ENCODE results near the gene POLR1B. TPM values are rescaled to one million over a fixed set of nuclear protein-coding genes. Genes with fewer than 3 reads are reported as not detected.

Gene POLR1B
- polyA plus RNA-seq, 1 of the 3 experiments (the other 2 are of a cell fraction): 13.4 TPM

DNA sequence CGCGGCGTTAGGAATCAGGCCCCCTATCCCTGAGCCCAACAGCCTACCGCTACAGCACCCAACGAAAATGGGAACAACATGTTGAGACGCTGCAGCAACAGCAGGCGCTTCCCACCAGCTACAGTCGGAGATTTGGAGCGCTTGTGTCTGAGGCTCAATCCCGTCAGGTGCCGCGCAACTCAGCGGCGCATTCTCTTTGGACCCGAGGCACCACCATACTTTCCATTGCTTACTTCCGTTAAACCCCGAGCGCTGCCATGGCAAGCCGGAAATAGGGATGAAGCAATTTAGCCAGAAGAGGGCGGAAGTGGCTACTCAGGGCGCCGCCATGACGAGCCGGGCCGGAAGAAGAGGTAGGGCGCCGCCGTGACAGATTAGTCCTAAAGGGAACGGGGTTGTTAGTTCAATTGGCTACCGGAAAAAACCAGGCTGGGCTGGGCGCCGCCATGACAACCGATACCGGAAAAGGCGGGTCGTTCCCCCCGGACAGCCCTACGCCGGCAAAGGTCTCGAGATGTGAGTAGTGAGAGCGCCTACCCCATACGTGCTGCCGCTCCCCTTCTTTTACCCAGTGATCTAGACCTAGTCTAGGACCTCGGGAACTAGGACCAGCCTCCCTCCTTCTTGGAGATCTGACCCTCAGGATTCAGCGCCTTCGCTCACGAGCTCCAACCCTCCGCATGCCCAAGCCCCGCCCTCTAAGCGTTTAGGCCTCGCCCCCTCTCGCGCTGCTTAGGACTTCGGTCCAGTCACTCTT lies 42.0 kb downstream of the POLR1B start, which contains the start of gene CHCHD5 (continued):
- TF ChIP-seq, protein P1, sequence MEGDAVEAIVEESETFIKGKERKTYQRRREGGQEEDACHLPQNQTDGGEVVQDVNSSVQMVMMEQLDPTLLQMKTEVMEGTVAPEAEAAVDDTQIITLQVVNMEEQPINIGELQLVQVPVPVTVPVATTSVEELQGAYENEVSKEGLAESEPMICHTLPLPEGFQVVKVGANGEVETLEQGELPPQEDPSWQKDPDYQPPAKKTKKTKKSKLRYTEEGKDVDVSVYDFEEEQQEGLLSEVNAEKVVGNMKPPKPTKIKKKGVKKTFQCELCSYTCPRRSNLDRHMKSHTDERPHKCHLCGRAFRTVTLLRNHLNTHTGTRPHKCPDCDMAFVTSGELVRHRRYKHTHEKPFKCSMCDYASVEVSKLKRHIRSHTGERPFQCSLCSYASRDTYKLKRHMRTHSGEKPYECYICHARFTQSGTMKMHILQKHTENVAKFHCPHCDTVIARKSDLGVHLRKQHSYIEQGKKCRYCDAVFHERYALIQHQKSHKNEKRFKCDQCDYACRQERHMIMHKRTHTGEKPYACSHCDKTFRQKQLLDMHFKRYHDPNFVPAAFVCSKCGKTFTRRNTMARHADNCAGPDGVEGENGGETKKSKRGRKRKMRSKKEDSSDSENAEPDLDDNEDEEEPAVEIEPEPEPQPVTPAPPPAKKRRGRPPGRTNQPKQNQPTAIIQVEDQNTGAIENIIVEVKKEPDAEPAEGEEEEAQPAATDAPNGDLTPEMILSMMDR (IDR thresholded peaks at IDR 0.05): 0 out of 2 replicates have a peak, but pooled peaks have one; percentile 6
- no peak for TF ChIP-seq TEAD4 (IDR thresholded peaks at IDR 0.05; ENCODE audit: borderline replicate concordance, insufficient read depth)

DNA sequence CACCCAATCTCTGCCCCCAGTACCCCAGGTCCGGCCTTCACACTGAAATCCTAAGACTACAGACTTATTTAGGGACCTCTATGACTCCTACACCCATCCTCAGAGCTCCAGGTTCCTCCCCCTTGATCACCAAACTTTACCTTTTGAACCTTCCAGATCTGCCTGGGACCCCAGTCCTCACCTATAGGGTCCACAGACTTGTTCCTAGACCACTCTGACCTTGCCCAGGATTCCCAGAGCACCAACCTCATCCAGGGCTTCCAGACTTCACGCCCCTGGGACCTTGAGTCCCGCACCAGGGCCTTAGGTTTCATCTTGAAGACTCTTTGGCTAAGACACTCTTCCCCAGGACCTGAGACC lies 42.6 kb downstream of the POLR1B start:
- Histone ChIP-seq H3K9me2 (no peaks in the 10 kb centered on the region), H3K27ac (ENCODE audit: low read depth in 2 of 2, low read length in 1 of 2) (peak overlapping the region; percentile 97 to 98), H3K79me2 (ENCODE audit: insufficient read depth) (peaks cover 11% of the 10 kb centered on the region), H3K9me3 (no peaks in the 10 kb centered on the region), H3F3A (replicated peaks; ENCODE audit: insufficient read depth) (peaks cover 19% of the 10 kb centered on the region), H2AFZ (ENCODE audit: low read depth) (peak overlapping the region; percentile 93), H3K27me3 (ENCODE audit: insufficient read depth) (no peaks in the 10 kb centered on the region), H4K20me1 (ENCODE audit: insufficient read depth) (no peaks in the 10 kb centered on the region), H3K4me1 (ENCODE audit: control insufficient read depth in 1 of 2, insufficient read depth in 2 of 2, low read depth in 1 of 2, low read length in 1 of 2) (peaks cover 8 to 31% of the 10 kb centered on the region in 2 experiments; a peak in 3 of 4 replicates), H3K4me2 (peak overlapping the region; percentile 89), H3K9ac (peak overlapping the region; percentile 90), H3K36me3 (replicated peaks in 1 of 2; ENCODE audit: control insufficient read depth in 1 of 2, insufficient read depth in 2 of 2, low read length in 1 of 2) (peaks cover 10 to 18% of the 10 kb centered on the region in 2 experiments), H3K4me3 (ENCODE audit: low read depth in 2 of 2, low read length in 1 of 2) (peak overlapping the region; percentile 78 to 83)
- ChIA-PET POLR2A (interaction anchor here (0.6 to 1.4 kb wide), 4 partner anchors 15 to 530 kb away, joined by 3 to 5 read pairs (median 3); partner anchors contain the start of gene TMEM87B), CTCF (interaction anchor here (1.0 to 3.7 kb wide), 4 partner anchors 15 to 463 kb away, joined by 5 to 28 read pairs (median 12); no protein-coding TSS in a partner anchor)
- 60% methylated on average over 3 of the region's 3 CpGs for WGBS (ENCODE audit: low lambda C conversion rate)
- peak; percentile 17; the same call in 1 of the 2 replicates for TF ChIP-seq POLR2AphosphoS5 (IDR thresholded peaks at IDR 0.05; ENCODE audit: low read depth, low read length)
- no peak for TF ChIP-seq ELF1 (IDR thresholded peaks at IDR 0.05)
- TF ChIP-seq RFX5 (IDR thresholded peaks at IDR 0.05; ENCODE audit: low read length): no peak
- DNase-seq: no peak

DNA sequence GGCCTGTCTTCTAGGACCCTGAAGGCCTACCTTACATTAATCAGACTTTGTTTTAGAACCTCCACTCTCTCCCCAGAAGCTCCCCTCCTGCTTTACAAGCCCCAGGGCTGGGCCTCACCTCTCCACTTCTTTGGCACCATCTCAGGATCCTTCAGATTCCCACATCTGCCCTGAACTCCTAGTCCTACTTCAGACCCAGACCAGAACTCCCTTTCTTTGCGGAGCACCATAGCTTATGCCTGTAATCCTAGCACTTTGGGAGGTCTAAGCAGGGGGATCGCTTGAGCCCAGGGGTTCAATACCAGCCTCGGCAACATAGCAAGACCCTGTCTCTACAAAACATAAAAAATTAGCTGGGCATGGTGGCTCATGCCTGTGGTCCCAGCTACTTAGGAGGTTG lies 43.1 kb downstream of the POLR1B start:
- no peaks in the 10 kb centered on the region for H3K9me3 ChIP-seq
- peaks cover 8 to 31% of the 10 kb centered on the region in 2 experiments; a peak in 3 of 4 replicates for H3K4me1 ChIP-seq (ENCODE audit: control insufficient read depth in 1 of 2, insufficient read depth in 2 of 2, low read depth in 1 of 2, low read length in 1 of 2)
- CTCF ChIA-PET: interaction anchor here (1.0 to 3.7 kb wide), 3 partner anchors 15 to 464 kb away, joined by 5 to 28 read pairs (median 6); no protein-coding TSS in a partner anchor
- peaks cover 10 to 18% of the 10 kb centered on the region in 2 experiments for H3K36me3 ChIP-seq (replicated peaks in 1 of 2; ENCODE audit: control insufficient read depth in 1 of 2, insufficient read depth in 2 of 2, low read length in 1 of 2)
- H3F3A ChIP-seq (replicated peaks; ENCODE audit: insufficient read depth): peaks cover 18% of the 10 kb centered on the region
- no peak for DNase-seq
- 100% methylated on average over 3 of the region's 3 CpGs for WGBS (ENCODE audit: low lambda C conversion rate)
- H3K27ac ChIP-seq (ENCODE audit: low read depth in 2 of 2, low read length in 1 of 2): peak overlapping the region; percentile 97 to 98
- peak overlapping the region; percentile 78 to 83 for H3K4me3 ChIP-seq (ENCODE audit: low read depth in 2 of 2, low read length in 1 of 2)
- no peaks in the 10 kb centered on the region for H4K20me1 ChIP-seq (ENCODE audit: insufficient read depth)
- H3K9me2 ChIP-seq: no peaks in the 10 kb centered on the region
- peak overlapping the region; percentile 89 for H3K4me2 ChIP-seq
- no peak overlapping the region for H2AFZ ChIP-seq (ENCODE audit: low read depth)
- POLR2A ChIA-PET: interaction anchor here (1.1 to 1.4 kb wide), 2 partner anchors 144 to 530 kb away, joined by 3 read pairs; partner anchors contain the start of gene TMEM87B
- H3K79me2 ChIP-seq (ENCODE audit: insufficient read depth): peaks cover 11% of the 10 kb centered on the region
- H3K9ac ChIP-seq: peak overlapping the region; percentile 90
- H3K27me3 ChIP-seq (ENCODE audit: insufficient read depth): no peaks in the 10 kb centered on the region
- TF ChIP-seq, protein P2, sequence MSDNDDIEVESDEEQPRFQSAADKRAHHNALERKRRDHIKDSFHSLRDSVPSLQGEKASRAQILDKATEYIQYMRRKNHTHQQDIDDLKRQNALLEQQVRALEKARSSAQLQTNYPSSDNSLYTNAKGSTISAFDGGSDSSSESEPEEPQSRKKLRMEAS (IDR thresholded peaks at IDR 0.05; ENCODE audit: low read depth): no peak
- TF ChIP-seq TAF1 (IDR thresholded peaks at IDR 0.05; ENCODE audit: borderline replicate concordance, low read depth, low read length) (no peak), EP300 (IDR thresholded peaks at IDR 0.05; ENCODE audit: borderline replicate concordance in 1 of 2, low read depth in 1 of 2, low read length in 1 of 2) (no peak), NFIC (IDR thresholded peaks at IDR 0.05; ENCODE audit: borderline replicate concordance) (no peak), POLR2AphosphoS5 (IDR thresholded peaks at IDR 0.05; ENCODE audit: low read depth, low read length) (no peak)
- TF ChIP-seq, protein P3, sequence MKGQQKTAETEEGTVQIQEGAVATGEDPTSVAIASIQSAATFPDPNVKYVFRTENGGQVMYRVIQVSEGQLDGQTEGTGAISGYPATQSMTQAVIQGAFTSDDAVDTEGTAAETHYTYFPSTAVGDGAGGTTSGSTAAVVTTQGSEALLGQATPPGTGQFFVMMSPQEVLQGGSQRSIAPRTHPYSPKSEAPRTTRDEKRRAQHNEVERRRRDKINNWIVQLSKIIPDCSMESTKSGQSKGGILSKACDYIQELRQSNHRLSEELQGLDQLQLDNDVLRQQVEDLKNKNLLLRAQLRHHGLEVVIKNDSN (IDR thresholded peaks at IDR 0.05; ENCODE audit: borderline replicate concordance, low read depth): no peak
- TF ChIP-seq, protein P4, sequence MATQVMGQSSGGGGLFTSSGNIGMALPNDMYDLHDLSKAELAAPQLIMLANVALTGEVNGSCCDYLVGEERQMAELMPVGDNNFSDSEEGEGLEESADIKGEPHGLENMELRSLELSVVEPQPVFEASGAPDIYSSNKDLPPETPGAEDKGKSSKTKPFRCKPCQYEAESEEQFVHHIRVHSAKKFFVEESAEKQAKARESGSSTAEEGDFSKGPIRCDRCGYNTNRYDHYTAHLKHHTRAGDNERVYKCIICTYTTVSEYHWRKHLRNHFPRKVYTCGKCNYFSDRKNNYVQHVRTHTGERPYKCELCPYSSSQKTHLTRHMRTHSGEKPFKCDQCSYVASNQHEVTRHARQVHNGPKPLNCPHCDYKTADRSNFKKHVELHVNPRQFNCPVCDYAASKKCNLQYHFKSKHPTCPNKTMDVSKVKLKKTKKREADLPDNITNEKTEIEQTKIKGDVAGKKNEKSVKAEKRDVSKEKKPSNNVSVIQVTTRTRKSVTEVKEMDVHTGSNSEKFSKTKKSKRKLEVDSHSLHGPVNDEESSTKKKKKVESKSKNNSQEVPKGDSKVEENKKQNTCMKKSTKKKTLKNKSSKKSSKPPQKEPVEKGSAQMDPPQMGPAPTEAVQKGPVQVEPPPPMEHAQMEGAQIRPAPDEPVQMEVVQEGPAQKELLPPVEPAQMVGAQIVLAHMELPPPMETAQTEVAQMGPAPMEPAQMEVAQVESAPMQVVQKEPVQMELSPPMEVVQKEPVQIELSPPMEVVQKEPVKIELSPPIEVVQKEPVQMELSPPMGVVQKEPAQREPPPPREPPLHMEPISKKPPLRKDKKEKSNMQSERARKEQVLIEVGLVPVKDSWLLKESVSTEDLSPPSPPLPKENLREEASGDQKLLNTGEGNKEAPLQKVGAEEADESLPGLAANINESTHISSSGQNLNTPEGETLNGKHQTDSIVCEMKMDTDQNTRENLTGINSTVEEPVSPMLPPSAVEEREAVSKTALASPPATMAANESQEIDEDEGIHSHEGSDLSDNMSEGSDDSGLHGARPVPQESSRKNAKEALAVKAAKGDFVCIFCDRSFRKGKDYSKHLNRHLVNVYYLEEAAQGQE (IDR thresholded peaks at IDR 0.05; ENCODE audit: low read depth, low read length): no peak
- TF ChIP-seq, protein P5, sequence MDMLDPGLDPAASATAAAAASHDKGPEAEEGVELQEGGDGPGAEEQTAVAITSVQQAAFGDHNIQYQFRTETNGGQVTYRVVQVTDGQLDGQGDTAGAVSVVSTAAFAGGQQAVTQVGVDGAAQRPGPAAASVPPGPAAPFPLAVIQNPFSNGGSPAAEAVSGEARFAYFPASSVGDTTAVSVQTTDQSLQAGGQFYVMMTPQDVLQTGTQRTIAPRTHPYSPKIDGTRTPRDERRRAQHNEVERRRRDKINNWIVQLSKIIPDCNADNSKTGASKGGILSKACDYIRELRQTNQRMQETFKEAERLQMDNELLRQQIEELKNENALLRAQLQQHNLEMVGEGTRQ (IDR thresholded peaks at IDR 0.05; ENCODE audit: borderline replicate concordance, low read depth, low read length): no peak
- TF ChIP-seq, protein P6, sequence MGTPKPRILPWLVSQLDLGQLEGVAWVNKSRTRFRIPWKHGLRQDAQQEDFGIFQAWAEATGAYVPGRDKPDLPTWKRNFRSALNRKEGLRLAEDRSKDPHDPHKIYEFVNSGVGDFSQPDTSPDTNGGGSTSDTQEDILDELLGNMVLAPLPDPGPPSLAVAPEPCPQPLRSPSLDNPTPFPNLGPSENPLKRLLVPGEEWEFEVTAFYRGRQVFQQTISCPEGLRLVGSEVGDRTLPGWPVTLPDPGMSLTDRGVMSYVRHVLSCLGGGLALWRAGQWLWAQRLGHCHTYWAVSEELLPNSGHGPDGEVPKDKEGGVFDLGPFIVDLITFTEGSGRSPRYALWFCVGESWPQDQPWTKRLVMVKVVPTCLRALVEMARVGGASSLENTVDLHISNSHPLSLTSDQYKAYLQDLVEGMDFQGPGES (IDR thresholded peaks at IDR 0.05; ENCODE audit: low read depth, low read length): no peak
